Liver (tissue), 9 donors: ENCODE results near the gene ATXN7L1. TPM values are rescaled to one million over a fixed set of nuclear protein-coding genes. Genes with fewer than 3 reads are reported as not detected.

Source experiments
- DNase-seq: peaks from one replicate; pipeline ENCODE4 v3.0.0-alpha.2; 2017; ENCODE audit warnings: low spot score
- H3K27ac ChIP-seq, 2 donors: one replicate each; pipeline ENCODE4 v1.7.0; 2013; ENCODE audit warnings: inconsistent platforms in 2 of 2, low read length in 2 of 2, control low read depth in 1 of 2, low read depth in 1 of 2, mild to moderate bottlenecking in 1 of 2
- H3K27me3 ChIP-seq, 4 donors: one replicate each; pipeline versions ENCODE4 v1.6.1 to v1.7.0; 2013; ENCODE audit warnings: low read length in 3 of 4, inconsistent platforms in 1 of 4, mild to moderate bottlenecking in 1 of 4, moderate library complexity in 1 of 4; ENCODE audit not compliant: control insufficient read depth in 4 of 4, insufficient read depth in 4 of 4
- H3K36me3 ChIP-seq, 4 donors: one replicate each; pipeline versions ENCODE4 v1.6.1 to v1.7.0; 2013; ENCODE audit warnings: low read length in 3 of 4, mild to moderate bottlenecking in 3 of 4, low read depth in 1 of 4, moderate library complexity in 1 of 4; ENCODE audit not compliant: control insufficient read depth in 4 of 4, insufficient read depth in 3 of 4
- H3K4me1 ChIP-seq, 4 donors: one replicate each; pipeline versions ENCODE4 v1.6.1 to v1.7.0; 2013; ENCODE audit warnings: low read length in 3 of 4, mild to moderate bottlenecking in 3 of 4, moderate library complexity in 1 of 4; ENCODE audit not compliant: control insufficient read depth in 4 of 4, insufficient read depth in 4 of 4
- H3K4me3 ChIP-seq, 3 donors: one replicate each; pipeline versions ENCODE4 v1.6.1 to v1.7.0; 2013; ENCODE audit warnings: low read length in 3 of 3, control low read depth in 1 of 3, low read depth in 1 of 3, mild to moderate bottlenecking in 1 of 3
- H3K9ac ChIP-seq, 2 donors: one replicate each; pipeline ENCODE4 v1.7.0; 2013; ENCODE audit warnings: low read length in 2 of 2, mild to moderate bottlenecking in 2 of 2, moderate library complexity in 2 of 2, control low read depth in 1 of 2, low read depth in 1 of 2
- H3K9me3 ChIP-seq, 4 donors: one replicate each; pipeline versions ENCODE4 v1.6.1 to v1.7.0; 2013; ENCODE audit warnings: low read length in 3 of 4; ENCODE audit not compliant: control insufficient read depth in 4 of 4
- CTCF ChIP-seq: fragments of 150-350 bp; IDR thresholded peaks from 2 replicates; pipeline ENCODE4 v1.5.1; 2017; ENCODE audit warnings: improper control_type of control experiment, low read depth, low read length; ENCODE audit not compliant: missing input control
- FOXA1 ChIP-seq: IDR thresholded peaks from 2 replicates; pipeline ENCODE4 v1.6.1; 2016; ENCODE audit warnings: antibody characterized with exemption
- FOXA2 ChIP-seq: IDR thresholded peaks from 2 replicates; pipeline ENCODE4 v1.6.1; 2016; ENCODE audit warnings: antibody characterized with exemption
- GABPA ChIP-seq, 2 donors: IDR thresholded peaks in 1 of 2; conservative IDR thresholded peaks in 1 of 2; 2 replicates each; pipeline ENCODE4 v1.6.1; 2016; ENCODE audit warnings: antibody characterized with exemption in 2 of 2, mild to moderate bottlenecking in 1 of 2, moderate library complexity in 1 of 2
- HNF4G ChIP-seq: IDR thresholded peaks from 2 replicates; pipeline ENCODE4 v1.6.1; 2016; ENCODE audit warnings: antibody characterized with exemption
- JUND ChIP-seq, 2 donors: IDR thresholded peaks; 2 replicates each; pipeline ENCODE4 v1.6.1; 2016; ENCODE audit warnings: antibody characterized with exemption in 2 of 2
- MAX ChIP-seq: IDR thresholded peaks from 2 replicates; pipeline ENCODE4 v1.6.1; 2016; ENCODE audit warnings: antibody characterized with exemption
- NR2F2 ChIP-seq: IDR thresholded peaks from 2 replicates; pipeline ENCODE4 v1.6.1; 2016; ENCODE audit warnings: antibody characterized with exemption
- RAD21 ChIP-seq, 2 donors: IDR thresholded peaks; 2 replicates each; pipeline ENCODE4 v1.6.1; 2016; ENCODE audit warnings: antibody characterized with exemption in 2 of 2, mild to moderate bottlenecking in 2 of 2
- REST ChIP-seq: IDR thresholded peaks from 2 replicates; pipeline ENCODE4 v1.6.1; 2016; ENCODE audit warnings: antibody characterized with exemption, mild to moderate bottlenecking
- RXRA ChIP-seq, 2 donors: IDR thresholded peaks; 2 replicates each; pipeline ENCODE4 v1.6.1; 2017 to 2018; ENCODE audit warnings: antibody characterized with exemption in 2 of 2, mild to moderate bottlenecking in 1 of 2
- SP1 ChIP-seq: IDR thresholded peaks from 2 replicates; pipeline ENCODE4 v1.6.1; 2018; ENCODE audit warnings: antibody characterized with exemption, mild to moderate bottlenecking
- TAF1 ChIP-seq: conservative IDR thresholded peaks from 2 replicates; pipeline ENCODE4 v1.6.1; 2016; ENCODE audit warnings: antibody characterized with exemption, mild to moderate bottlenecking
- ZBTB33 ChIP-seq: IDR thresholded peaks from 2 replicates; pipeline ENCODE4 v1.6.1; 2016; ENCODE audit warnings: antibody characterized with exemption
- WGBS: extraction: QIAGEN DNeasy Blood & Tissue Kit; methylation state at CpG from one replicate; pipeline ENCODE4 v1.1.7; 2013; 5-methylcytosine and 5-hydroxymethylcytosine counted together
- polyA plus RNA-seq, 2 donors: library from polyadenylated mRNA; stranded (reverse) in 1 of 2; unstranded in 1 of 2; fragments of 200-250 nt in 1 of 2; fragments of >200 nt in 1 of 2; fragmentation: Nextera tagmentation in 1 of 2; extraction: Ambion mirVana in 1 of 2; gene quantifications; one replicate each; pipeline versions ENCODE4 v1.2.1 to v1.2.3, GENCODE V29; 2013 to 2015
- total RNA-seq, 2 donors: library from RNA; depleted of rRNA; stranded (reverse); fragments of >200 nt; gene quantifications; one replicate each; pipeline ENCODE4 v1.2.3, GENCODE V29; 2014
- TF ChIP-seq, protein P1 (sequence below): IDR thresholded peaks from 2 replicates; pipeline ENCODE4 v1.6.1; 2016; ENCODE audit warnings: antibody characterized with exemption
- donor health status: healthy.
- donor health status: healthy.
- donor health status: healthy.
- donor health status: healthy.
- donor health status: healthy.

Gene ATXN7L1
- total and polyA plus RNA-seq, 4 donors, result 2.1 to 7.4 (median 5.3) TPM

DNA sequence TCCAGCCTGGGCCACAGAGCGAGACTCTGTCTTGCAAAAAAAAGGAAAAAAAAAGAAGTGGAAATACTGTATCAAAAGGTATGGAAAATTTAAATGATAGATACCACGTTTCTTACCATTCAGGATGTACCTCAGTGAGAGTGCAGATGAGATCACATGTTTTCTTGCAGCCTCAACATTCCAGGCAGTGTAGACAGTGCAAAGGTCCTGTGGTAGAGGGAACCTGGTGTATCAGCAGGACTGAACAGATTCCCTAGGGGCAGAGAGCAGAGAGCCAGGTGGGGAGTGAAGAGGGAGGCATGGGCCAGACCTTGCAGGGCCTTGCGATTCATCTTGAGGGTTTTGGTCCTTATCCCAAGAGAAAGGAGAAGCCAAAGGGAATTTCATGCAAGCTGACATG, 17.7 kb upstream of the ATXN7L1 start (continued):
- TF ChIP-seq REST (no peak), GABPA (IDR thresholded peaks at IDR 0.05 in 1 of 2, conservative IDR thresholded peaks at IDR 0.05 in 1 of 2) (no peak), FOXA2 (no peak), FOXA1 (no peak), JUND (IDR thresholded peaks at IDR 0.05) (no peak), MAX (no peak), RAD21 (IDR thresholded peaks at IDR 0.05) (no peak), NR2F2 (no peak), RXRA (IDR thresholded peaks at IDR 0.05) (no peak)

- no peaks in the 10 kb centered on the region for H3K27me3 ChIP-seq
- no peak overlapping the region for H3K9ac ChIP-seq
Measured at GRCh38 chr7:105892387-105892786, 16.0 kb upstream of the ATXN7L1 start.

GRCh38 chr7:105890290-105890997, 14.0 kb upstream of the ATXN7L1 start:
- no peaks in the 10 kb centered on the region for H3K27me3 ChIP-seq
- no peak overlapping the region for H3K9ac ChIP-seq
- no peaks in the 10 kb centered on the region for H3K4me1 ChIP-seq
- no peak overlapping the region for H3K4me3 ChIP-seq
- no peaks in the 10 kb centered on the region for H3K9me3 ChIP-seq
- WGBS, result 86% methylated on average over 4 of the region's 4 CpGs
- no peak overlapping the region for H3K27ac ChIP-seq
- no peak for DNase-seq
- H3K36me3 ChIP-seq, result peaks cover 0 to 2% (median 0%) of the 10 kb centered on the region in 4 donors
- TF ChIP-seq TAF1 (no peak), ZBTB33 (no peak), FOXA2 (no peak), RXRA (IDR thresholded peaks at IDR 0.05) (no peak), FOXA1 (no peak), GABPA (IDR thresholded peaks at IDR 0.05 in 1 of 2, conservative IDR thresholded peaks at IDR 0.05 in 1 of 2) (no peak), SP1 (no peak), RAD21 (IDR thresholded peaks at IDR 0.05) (no peak), CTCF (no peak), MAX (no peak), HNF4G (no peak)
- TF ChIP-seq, protein P1, sequence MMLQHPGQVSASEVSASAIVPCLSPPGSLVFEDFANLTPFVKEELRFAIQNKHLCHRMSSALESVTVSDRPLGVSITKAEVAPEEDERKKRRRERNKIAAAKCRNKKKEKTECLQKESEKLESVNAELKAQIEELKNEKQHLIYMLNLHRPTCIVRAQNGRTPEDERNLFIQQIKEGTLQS, result no peak

More at GRCh38 chr7:105892387-105892786, 16.0 kb upstream of the ATXN7L1 start:
- Histone ChIP-seq H3K27ac (no peak overlapping the region), H3K4me3 (no peak overlapping the region), H3K36me3 (peaks cover 0 to 2% (median 0%) of the 10 kb centered on the region in 4 donors), H3K9me3 (no peaks in the 10 kb centered on the region), H3K4me1 (peaks cover 0 to 1% (median 0%) of the 10 kb centered on the region in 4 donors)
- TF ChIP-seq RAD21 (IDR thresholded peaks at IDR 0.05) (no peak), NR2F2 (no peak)
- WGBS, result over 99% methylated on average over 2 of the region's 2 CpGs
- no peak for DNase-seq
